RWPE1 (cell line): ENCODE data around the gene MPIG6B.
"Not testable (repeated sequence)": the region's sequence is repeated elsewhere in the genome, so short reads cannot be mapped to it uniquely, and the experiment has no call there.

ENCODE experiments used
- CTCF ChIA-PET: fragments of 350-600 bp; sonication (Branson Sonifier 250); formaldehyde crosslinking; extraction: SDS; loops from one replicate; lab custom pipeline; 2021; lab: Yijun Ruan, JAX
- POLR2A ChIA-PET: fragments of 400-600 bp; formaldehyde crosslinking; extraction: SDS; loops from one replicate; lab custom pipeline; 2020; ENCODE audit warnings: antibody characterized with exemption; ENCODE audit not compliant: low non-redundant PET; lab: Yijun Ruan, JAX
- DNase-seq: peaks from one replicate; pipeline ENCODE4 v3.0.0; 2012; ENCODE audit warnings: low spot score
- H3K27ac ChIP-seq: fragments of 450-650 bp; 2 replicates; pipeline ENCODE4 v1.5.1; 2017
- TF ChIP-seq, protein P1 (sequence below): fragments of 450-650 bp; conservative IDR thresholded peaks from 2 replicates; pipeline ENCODE4 v1.5.1; 2017; ENCODE audit warnings: low read depth, mild to moderate bottlenecking

The MPIG6B gene

DNA sequence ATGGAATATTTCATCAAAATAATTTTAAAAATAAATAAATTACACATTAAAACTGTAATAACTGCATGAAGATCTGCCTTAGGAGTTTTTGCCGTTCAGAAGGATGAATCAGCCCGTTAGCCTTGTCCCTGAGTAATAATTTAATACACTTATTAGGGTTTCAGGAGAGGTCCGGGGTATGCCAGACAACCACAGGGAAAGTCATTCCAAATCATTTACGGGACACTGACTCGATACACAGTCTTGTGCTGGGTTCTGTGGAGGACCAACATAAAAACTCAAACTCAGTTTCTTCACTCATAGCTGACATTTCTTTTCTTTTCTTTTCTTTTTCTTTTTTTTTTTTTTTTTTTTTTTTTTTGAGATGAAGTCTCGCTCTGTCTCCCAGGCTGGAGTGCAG, 17.2 kb upstream of the MPIG6B start:
- ChIA-PET CTCF (interaction anchor here (1.0 kb wide), 1 partner anchor 24 kb away, joined by 3 read pairs; no protein-coding TSS in a partner anchor), POLR2A (no interaction called here)
- TF ChIP-seq, protein P1, sequence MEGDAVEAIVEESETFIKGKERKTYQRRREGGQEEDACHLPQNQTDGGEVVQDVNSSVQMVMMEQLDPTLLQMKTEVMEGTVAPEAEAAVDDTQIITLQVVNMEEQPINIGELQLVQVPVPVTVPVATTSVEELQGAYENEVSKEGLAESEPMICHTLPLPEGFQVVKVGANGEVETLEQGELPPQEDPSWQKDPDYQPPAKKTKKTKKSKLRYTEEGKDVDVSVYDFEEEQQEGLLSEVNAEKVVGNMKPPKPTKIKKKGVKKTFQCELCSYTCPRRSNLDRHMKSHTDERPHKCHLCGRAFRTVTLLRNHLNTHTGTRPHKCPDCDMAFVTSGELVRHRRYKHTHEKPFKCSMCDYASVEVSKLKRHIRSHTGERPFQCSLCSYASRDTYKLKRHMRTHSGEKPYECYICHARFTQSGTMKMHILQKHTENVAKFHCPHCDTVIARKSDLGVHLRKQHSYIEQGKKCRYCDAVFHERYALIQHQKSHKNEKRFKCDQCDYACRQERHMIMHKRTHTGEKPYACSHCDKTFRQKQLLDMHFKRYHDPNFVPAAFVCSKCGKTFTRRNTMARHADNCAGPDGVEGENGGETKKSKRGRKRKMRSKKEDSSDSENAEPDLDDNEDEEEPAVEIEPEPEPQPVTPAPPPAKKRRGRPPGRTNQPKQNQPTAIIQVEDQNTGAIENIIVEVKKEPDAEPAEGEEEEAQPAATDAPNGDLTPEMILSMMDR = no peak
- no peak for DNase-seq
- H3K27ac ChIP-seq = no peak overlapping the region

DNA sequence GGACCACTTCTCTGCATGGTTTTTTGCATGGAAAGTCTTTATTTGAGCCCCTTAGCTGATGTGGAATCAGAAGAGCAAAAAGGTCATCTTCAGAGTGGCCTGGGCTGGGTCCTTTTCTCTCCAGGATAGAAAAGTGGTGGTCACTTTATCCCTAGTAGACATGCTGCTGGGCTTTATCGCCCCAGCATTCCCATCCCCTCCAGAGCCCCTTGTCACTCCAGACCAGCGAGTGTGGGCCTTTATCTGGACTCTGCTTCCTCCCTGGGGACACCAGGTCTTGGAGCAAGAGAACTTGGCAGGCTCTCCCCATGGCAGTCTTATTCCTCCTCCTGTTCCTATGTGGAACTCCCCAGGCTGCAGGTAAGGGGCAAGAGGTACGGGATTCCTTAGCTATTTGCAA, 16.6 kb upstream of the MPIG6B start, which contains the start of gene LY6G6F:
TSS of gene LY6G6F (plus strand) at position 268 of the 400 bp plus-strand sequence. CDS start at position 309, 41 bp downstream.
- DNase-seq = no peak
- no peak within 1 kb of the TSS for H3K27ac ChIP-seq
- TF ChIP-seq, protein P1 = no peak
- ChIA-PET CTCF (interaction anchor here (1.0 kb wide), 1 partner anchor 23 kb away, joined by 3 read pairs; no protein-coding TSS in a partner anchor), POLR2A (no interaction called here)

DNA sequence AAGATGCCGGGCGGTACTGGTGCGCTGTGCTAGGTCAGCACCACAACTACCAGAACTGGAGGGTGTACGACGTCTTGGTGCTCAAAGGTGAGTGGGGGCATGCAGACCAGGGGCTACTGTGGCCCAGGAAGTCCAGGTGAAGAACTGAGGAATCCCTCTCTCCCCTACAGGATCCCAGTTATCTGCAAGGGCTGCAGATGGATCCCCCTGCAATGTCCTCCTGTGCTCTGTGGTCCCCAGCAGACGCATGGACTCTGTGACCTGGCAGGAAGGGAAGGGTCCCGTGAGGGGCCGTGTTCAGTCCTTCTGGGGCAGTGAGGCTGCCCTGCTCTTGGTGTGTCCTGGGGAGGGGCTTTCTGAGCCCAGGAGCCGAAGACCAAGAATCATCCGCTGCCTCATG, 15.5 kb upstream of the MPIG6B start:
- ChIA-PET CTCF (no interaction called here), POLR2A (interaction anchor here (0.6 kb wide), 1 partner anchor 127 kb away, joined by 4 read pairs; no protein-coding TSS in a partner anchor)
- H3K27ac ChIP-seq = no peak overlapping the region
- DNase-seq = no peak
- TF ChIP-seq, protein P1 = no peak

DNA sequence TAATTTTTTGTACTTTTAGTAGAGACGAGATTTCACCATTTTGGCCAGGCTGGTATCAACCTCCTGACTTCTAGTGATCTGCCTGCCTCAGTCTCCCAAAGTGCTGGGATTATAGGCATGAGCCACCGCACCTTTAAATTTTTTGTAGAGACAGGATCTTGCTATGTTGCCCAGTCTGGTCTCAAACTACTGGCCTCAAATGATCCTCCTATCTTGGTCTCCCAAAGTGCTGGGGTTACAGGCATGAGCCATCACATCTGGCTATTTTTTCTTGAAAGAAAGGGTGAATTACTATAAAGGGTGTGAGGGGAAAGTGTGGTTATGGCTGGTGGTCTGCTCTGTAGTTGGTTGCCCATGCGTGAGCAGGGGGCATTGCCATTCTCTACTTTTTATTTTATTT, 14.9 kb upstream of the MPIG6B start:
- DNase-seq = no peak
- ChIA-PET CTCF (no interaction called here), POLR2A (no interaction called here)
- TF ChIP-seq, protein P1 = no peak
- no peak overlapping the region for H3K27ac ChIP-seq

DNA sequence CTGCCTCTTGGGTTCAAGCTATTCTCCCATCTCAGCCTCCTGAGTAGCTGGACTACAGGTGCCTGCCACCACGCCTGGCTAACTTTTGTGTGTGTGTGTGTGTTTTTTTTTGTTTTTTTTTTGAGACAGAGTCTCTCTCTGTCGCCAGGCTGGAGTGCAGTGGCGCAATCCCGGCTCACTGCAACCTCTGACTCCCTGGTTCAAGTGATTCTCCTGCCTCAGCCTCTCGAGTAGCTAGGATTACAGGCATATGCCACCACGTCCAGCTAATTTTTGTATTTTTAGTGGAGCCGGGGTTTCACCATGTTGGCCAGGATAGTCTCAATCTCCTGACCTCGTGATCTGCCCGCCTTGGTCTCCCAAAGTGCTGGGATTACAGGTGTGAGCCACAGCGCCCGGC, 14.0 kb upstream of the MPIG6B start:
- POLR2A ChIA-PET, DNase-seq: not testable (repeated sequence)
- CTCF ChIA-PET = interaction anchor here (0.9 kb wide), 1 partner anchor 19 kb away, joined by 4 read pairs; no protein-coding TSS in a partner anchor
- 0 out of 2 replicates have a peak overlapping the region, but pooled peaks have one; percentile 84 for H3K27ac ChIP-seq

DNA sequence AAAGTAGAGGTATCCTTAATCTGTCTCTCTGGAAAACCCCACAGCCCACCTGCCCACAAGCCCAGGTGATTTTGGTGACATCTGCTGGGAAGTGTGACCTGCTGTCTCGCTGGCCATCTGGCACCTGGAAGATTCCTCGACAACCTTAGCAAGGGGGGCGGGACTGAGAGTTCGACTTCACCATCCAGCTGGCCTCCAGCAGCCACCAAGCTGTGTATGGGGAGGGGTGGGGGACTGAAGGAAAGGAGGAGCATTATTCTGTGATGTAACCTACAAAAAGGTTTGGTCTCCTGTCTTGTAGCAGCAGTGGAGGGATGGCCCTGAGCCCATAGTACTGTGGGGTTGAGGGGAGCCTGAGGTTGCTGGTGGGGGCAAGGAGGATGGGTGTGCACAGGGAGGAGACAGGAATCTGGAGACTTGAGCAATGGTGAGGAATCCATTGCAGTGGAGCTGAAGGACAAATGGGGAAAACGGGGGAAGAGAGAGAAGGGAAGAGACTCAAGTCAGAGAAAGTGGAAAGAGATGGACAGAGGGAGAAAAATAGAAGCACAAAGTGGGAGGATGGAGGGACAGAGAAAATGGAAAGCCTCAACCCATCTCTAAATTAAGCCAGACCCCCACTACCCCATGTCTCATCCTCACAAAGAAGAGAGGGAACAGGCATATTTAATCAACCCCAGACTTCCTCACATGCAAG, 12.5 kb upstream of the MPIG6B start:
- TF ChIP-seq, protein P1 = no peak
- CTCF ChIA-PET = interaction anchor here (0.5 to 1.7 kb wide), 2 partner anchors 19 to 146 kb away, joined by 5 to 6 read pairs; no protein-coding TSS in a partner anchor
- H3K27ac ChIP-seq = peak overlapping the region; percentile 84
- DNase-seq = no peak
- POLR2A ChIA-PET = interaction anchor here (0.5 to 1.1 kb wide), 2 partner anchors 19 to 24 kb away, joined by 3 to 7 read pairs; partner anchors contain the start of gene DDAH2
